Tibial artery (tissue), 4 donors: ENCODE results near the gene FRYL.

Experiments used
- DNase-seq, 2 donors: peaks; one replicate each; pipeline ENCODE4 v3.0.0-alpha.2; 2019
- H3K27ac ChIP-seq, 2 donors: fragments of 200-600 bp; sonication (generic) in 1 of 2; 1 replicate in 1 of 2; 2 replicates in 1 of 2; pipeline ENCODE4 v1.5.1; 2018 to 2019; ENCODE audit warnings: mild to moderate bottlenecking in 1 of 2
- H3K27me3 ChIP-seq, 2 donors: fragments of 200-600 bp; sonication (generic) in 1 of 2; one replicate each; pipeline versions ENCODE4 v1.5.1 to v1.6.0; 2016 to 2019
- H3K36me3 ChIP-seq, 3 donors: fragments of 200-600 bp; sonication (generic) in 2 of 3; one replicate each; pipeline ENCODE4 v1.5.1; 2016 to 2019; ENCODE audit warnings: mild to moderate bottlenecking in 2 of 3
- H3K4me1 ChIP-seq, 4 donors: fragments of 200-600 bp; sonication (generic) in 2 of 4; 1 replicate in 3 of 4; 2 replicates in 1 of 4; pipeline ENCODE4 v1.5.1; 2016 to 2019
- H3K4me3 ChIP-seq, 2 donors: fragments of 200-600 bp; sonication (generic) in 1 of 2; 1 replicate in 1 of 2; 2 replicates in 1 of 2; pipeline ENCODE4 v1.5.1; 2018 to 2019; ENCODE audit warnings: mild to moderate bottlenecking in 2 of 2
- H3K9me3 ChIP-seq, 3 donors: fragments of 200-600 bp; sonication (generic) in 1 of 3; one replicate each; pipeline ENCODE4 v1.5.1; 2016 to 2019
- intact Hi-C: fragments of 100-400 bp; cut with DNase I; formaldehyde crosslinking; loops from one replicate; pipeline ENCODE4 v1.15.0; 2023; ENCODE audit warnings: low total_unique reads
- TF ChIP-seq, protein P1 (sequence below), 2 experiments: fragments of 200-600 bp in 1 of 2; fragments of 450-650 bp in 1 of 2; IDR thresholded peaks; one replicate each; pipeline ENCODE4 v1.5.1; 2017 to 2019; ENCODE audit warnings: antibody characterized with exemption in 2 of 2, mild to moderate bottlenecking in 1 of 2, moderate library complexity in 1 of 2

The FRYL gene

DNA sequence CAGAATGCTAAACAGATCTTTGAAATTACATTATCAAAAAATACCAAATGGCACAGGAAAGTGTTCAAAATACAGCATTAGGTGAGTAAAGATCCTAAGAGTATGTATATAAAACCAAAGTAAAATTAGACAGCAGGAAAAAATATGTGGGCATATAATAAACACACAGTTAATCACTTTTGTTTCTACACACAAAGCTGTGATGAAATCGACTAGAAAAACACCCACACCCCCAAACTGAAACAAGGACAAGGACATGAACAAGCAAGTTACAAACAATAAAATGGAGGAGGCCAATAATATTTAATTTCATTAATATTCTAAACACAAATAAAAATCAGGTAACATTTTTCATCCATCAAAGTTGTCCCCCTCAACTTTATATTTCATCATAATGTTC lies 143.2 kb downstream of the FRYL start:
- H3K27ac ChIP-seq, result no peak overlapping the region
- TF ChIP-seq, protein P1, sequence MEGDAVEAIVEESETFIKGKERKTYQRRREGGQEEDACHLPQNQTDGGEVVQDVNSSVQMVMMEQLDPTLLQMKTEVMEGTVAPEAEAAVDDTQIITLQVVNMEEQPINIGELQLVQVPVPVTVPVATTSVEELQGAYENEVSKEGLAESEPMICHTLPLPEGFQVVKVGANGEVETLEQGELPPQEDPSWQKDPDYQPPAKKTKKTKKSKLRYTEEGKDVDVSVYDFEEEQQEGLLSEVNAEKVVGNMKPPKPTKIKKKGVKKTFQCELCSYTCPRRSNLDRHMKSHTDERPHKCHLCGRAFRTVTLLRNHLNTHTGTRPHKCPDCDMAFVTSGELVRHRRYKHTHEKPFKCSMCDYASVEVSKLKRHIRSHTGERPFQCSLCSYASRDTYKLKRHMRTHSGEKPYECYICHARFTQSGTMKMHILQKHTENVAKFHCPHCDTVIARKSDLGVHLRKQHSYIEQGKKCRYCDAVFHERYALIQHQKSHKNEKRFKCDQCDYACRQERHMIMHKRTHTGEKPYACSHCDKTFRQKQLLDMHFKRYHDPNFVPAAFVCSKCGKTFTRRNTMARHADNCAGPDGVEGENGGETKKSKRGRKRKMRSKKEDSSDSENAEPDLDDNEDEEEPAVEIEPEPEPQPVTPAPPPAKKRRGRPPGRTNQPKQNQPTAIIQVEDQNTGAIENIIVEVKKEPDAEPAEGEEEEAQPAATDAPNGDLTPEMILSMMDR (IDR thresholded peaks at IDR 0.05), result no peak
- H3K9me3 ChIP-seq, result no peaks in the 10 kb centered on the region
- no peak for DNase-seq
- peaks cover 0 to 43% (median 20%) of the 10 kb centered on the region in 4 donors for H3K4me1 ChIP-seq
- H3K36me3 ChIP-seq, result no peaks in the 10 kb centered on the region
- no peaks in the 10 kb centered on the region for H3K27me3 ChIP-seq
- H3K4me3 ChIP-seq, result no peak overlapping the region
- intact Hi-C loops, result no loop called here

DNA sequence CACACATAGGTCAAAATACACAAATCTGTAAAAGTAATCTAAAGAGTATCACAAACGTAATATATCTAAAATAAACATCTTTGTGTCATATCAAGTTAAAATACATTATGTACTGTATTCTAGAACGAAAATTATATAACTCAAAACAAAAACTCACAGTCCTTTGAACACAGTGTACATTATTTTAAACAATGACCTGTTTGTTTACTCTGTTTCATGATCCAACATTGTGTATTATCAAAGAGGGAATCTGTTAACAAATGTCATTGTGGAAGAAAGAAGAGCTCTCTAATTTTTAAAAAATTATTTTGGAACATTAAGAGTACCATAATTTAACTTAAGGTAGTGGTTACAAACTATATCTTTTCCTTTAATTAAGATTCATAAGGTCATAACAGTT lies 144.1 kb downstream of the FRYL start:
- Histone ChIP-seq H3K4me3 (no peak overlapping the region), H3K27me3 (no peaks in the 10 kb centered on the region), H3K4me1 (peaks cover 0 to 34% (median 18%) of the 10 kb centered on the region in 4 donors), H3K9me3 (no peaks in the 10 kb centered on the region), H3K36me3 (no peaks in the 10 kb centered on the region), H3K27ac (no peak overlapping the region)
- intact Hi-C loops, result no loop called here
- DNase-seq, result no peak
- TF ChIP-seq, protein P1 (IDR thresholded peaks at IDR 0.05), result no peak

- H3K4me1 ChIP-seq, result peaks cover 0 to 27% (median 13%) of the 10 kb centered on the region in 4 donors
- H3K36me3 ChIP-seq, result no peaks in the 10 kb centered on the region
- no peak for DNase-seq
- no peak overlapping the region for H3K27ac ChIP-seq
- no peak overlapping the region for H3K4me3 ChIP-seq
- H3K27me3 ChIP-seq, result no peaks in the 10 kb centered on the region
- TF ChIP-seq, protein P1 (IDR thresholded peaks at IDR 0.05), result no peak
- no peaks in the 10 kb centered on the region for H3K9me3 ChIP-seq
- intact Hi-C loops, result no loop called here
Observed at GRCh38 chr4:48635310-48635709, 144.8 kb downstream of the FRYL start.

DNA sequence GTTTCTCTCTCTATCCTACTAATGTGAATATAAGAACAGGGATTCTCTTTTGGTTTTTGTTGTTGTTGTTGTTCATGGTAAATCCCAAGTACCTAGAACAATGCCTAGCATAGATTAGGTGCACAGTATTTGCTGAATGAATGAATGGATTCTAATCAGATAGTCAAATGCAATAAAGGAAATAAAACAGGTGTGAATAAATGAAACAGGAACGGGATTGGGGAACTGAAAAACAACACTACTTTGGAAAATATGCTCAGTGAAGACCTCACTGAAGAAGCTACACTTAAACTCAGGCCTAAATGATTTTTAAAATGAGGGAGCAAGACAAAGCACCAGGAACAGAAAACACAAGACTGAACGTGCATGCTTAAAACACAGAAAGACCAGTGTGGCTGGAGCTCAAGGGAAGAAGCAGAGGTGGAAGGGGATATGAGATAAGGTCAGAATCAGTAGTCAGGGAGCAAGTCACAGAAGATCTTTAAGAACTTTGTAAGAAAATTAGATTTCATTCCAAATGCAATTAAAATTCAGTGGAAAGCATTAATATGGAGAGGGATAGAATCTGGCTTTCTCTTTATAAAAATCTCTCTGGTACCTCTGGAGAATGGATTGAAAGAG lies 145.3 kb downstream of the FRYL start:
- Histone ChIP-seq H3K27ac (no peak overlapping the region), H3K36me3 (no peaks in the 10 kb centered on the region), H3K4me3 (no peak overlapping the region), H3K4me1 (peaks cover 0 to 22% (median 11%) of the 10 kb centered on the region in 4 donors), H3K27me3 (no peaks in the 10 kb centered on the region), H3K9me3 (no peaks in the 10 kb centered on the region)
- TF ChIP-seq, protein P1 (IDR thresholded peaks at IDR 0.05), result no peak
- intact Hi-C loops, result no loop called here
- no peak for DNase-seq

- H3K4me1 ChIP-seq, result peaks cover 0 to 19% (median 9%) of the 10 kb centered on the region in 4 donors
- intact Hi-C loops, result no loop called here
- no peak for DNase-seq
- TF ChIP-seq, protein P1 (IDR thresholded peaks at IDR 0.05), result no peak
- no peaks in the 10 kb centered on the region for H3K27me3 ChIP-seq
- H3K36me3 ChIP-seq, result no peaks in the 10 kb centered on the region
- H3K27ac ChIP-seq, result no peak overlapping the region
- no peaks in the 10 kb centered on the region for H3K9me3 ChIP-seq
- H3K4me3 ChIP-seq, result no peak overlapping the region
Observed at GRCh38 chr4:48633657-48634056, 146.4 kb downstream of the FRYL start.

DNA sequence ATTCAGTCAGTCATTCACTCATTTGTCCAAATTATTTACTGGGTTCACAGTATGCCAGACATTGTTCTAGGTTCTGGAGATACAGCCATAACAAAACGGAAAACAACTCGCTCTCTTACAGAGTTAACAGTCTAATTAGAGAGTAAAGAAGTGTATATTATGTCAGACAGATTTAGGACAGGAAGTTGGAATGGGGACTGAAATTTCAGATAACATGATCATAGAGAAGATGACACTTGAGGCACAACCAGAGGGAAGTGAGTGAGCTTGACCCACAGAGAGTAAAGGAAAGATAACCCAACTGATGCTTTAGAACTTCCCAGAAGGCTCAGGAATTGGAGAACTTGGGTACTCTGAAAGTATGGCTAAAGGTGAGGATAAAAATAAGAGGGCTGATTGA lies 150.6 kb downstream of the FRYL start:
- no peaks in the 10 kb centered on the region for H3K36me3 ChIP-seq
- intact Hi-C loops, result no loop called here
- DNase-seq, result no peak
- peaks cover 0 to 8% (median 4%) of the 10 kb centered on the region in 4 donors for H3K4me1 ChIP-seq
- H3K4me3 ChIP-seq, result no peak overlapping the region
- H3K9me3 ChIP-seq, result no peaks in the 10 kb centered on the region
- no peaks in the 10 kb centered on the region for H3K27me3 ChIP-seq
- TF ChIP-seq, protein P1 (IDR thresholded peaks at IDR 0.05), result no peak
- no peak overlapping the region for H3K27ac ChIP-seq
